ENCODE data around the gene CHST8. TPM values are rescaled to one million over a fixed set of nuclear protein-coding genes. Genes with fewer than 3 reads are reported as not detected.

The CHST8 gene
- total and polyA plus RNA-seq, 4 experiments from 2014 or later: not detected

- Mint-ChIP-seq H3K4me3 (peak overlapping the region in 4 of 8 donors; percentile 5 to 70 (median 46)), H3K9me3 (peaks cover 0 to 2% (median 0%) of the 10 kb centered on the region in 8 donors), H3K27ac (peak overlapping the region in 5 of 7 donors; percentile 31 to 69 (median 64)), H3K36me3 (no peaks in the 10 kb centered on the region), H3K4me1 (peaks cover 8 to 47% (median 31%) of the 10 kb centered on the region in 4 donors), H3K27me3 (peaks cover 2 to 3% of the 10 kb centered on the region in 2 donors)
- ChIA-PET POLR2A (ENCODE audit: partially characterized antibody) (interaction anchor here (5.0 kb wide), 1 partner anchor 25 kb away, joined by 55 read pairs; the partner anchor contains the start of gene KCTD15), CTCF (ENCODE audit: partially characterized antibody) (interaction anchor here (1.4 to 1.8 kb wide), 2 partner anchors 27 to 44 kb away, joined by 4 to 7 read pairs; no protein-coding TSS in a partner anchor)
- Histone ChIP-seq H3K27me3 (ENCODE audit: insufficient read depth, low read length) (no peaks in the 10 kb centered on the region), H3K9me3 (ENCODE audit: control insufficient read depth in 1 of 2, low read length in 2 of 2) (no peaks in the 10 kb centered on the region), H3K4me3 (ENCODE audit: low read length in 2 of 2) (no peak overlapping the region), H3K27ac (ENCODE audit: low read depth, low read length) (no peak overlapping the region), H3K36me3 (ENCODE audit: insufficient read depth, low read length) (no peaks in the 10 kb centered on the region), H3K4me1 (ENCODE audit: insufficient read depth, low read length) (peaks cover 18% of the 10 kb centered on the region)
- intact Hi-C loops (cut with micrococcal nuclease): no loop called here
- no peak for DNase-seq
Observed at GRCh38 chr19:33821871-33822270, 200.1 kb downstream of the CHST8 start.

Other genes starting within 250 kb of the CHST8 start
- 10 to 100 TPM; 26.9 to 27.2 TPM for gene CEBPG, start 248.2 kb upstream of the CHST8 start, total RNA-seq
- 10 to 100 TPM in 1 of 2 donors, 1 to 10 TPM in 1; 8.9 to 13.3 TPM for gene CEBPG, start 248.2 kb upstream of the CHST8 start, polyA plus RNA-seq
- gene PEPD, start 100.2 kb upstream of the CHST8 start, total RNA-seq: 10 to 100 TPM; 27.6 to 35.1 TPM
- gene PEPD, start 100.2 kb upstream of the CHST8 start, polyA plus RNA-seq: 100 to 1,000 TPM; 121 to 213 TPM
- 10 to 100 TPM in 1 of 2 experiments, 1 to 10 TPM in 1; 9.3 to 11.0 TPM for gene KCTD15, start 174.9 kb downstream of the CHST8 start, total RNA-seq
- gene KCTD15, start 174.9 kb downstream of the CHST8 start, polyA plus RNA-seq: 1 to 10 TPM in 1 of 2 donors, under 1 TPM in 1; 0.68 to 2.4 TPM